Measurements from ENCODE around the gene ZFYVE27.
A peak's percentile ranks its signal among the peaks of the same experiment; 100 is the strongest.

Gene ZFYVE27

DNA sequence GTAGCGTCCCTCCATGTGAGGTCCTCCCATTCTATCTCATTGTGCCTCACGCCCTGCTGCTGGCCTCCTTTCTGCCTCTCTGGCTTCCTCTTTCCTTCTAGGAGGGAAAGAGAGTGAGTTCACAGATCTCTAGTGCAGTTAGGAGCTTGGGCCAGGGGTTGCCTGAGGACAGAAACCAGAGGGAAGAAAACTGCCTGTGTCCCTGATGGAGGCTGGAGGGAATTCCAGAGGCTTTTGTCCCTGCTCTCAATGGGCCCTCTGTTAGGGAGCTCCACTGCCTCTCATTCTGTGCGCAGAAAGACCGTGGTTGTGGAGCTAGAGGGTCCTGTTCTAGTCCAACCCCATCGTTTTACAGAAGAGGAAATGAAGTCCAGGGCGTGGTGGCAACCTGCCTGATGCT is 18.8 kb upstream of the ZFYVE27 start:
- no peaks in the 10 kb centered on the region for H3K27me3 ChIP-seq (ENCODE audit: control insufficient read depth, insufficient read depth, low read length)
- no peak overlapping the region for H3K9ac ChIP-seq (ENCODE audit: low read depth, low read length)
- H3K4me1 ChIP-seq (ENCODE audit: control insufficient read depth, insufficient read depth, low read length): peaks cover 26% of the 10 kb centered on the region
- peaks cover 21% of the 10 kb centered on the region for H3K36me3 ChIP-seq (ENCODE audit: control insufficient read depth, insufficient read depth, low read length)
- no peak overlapping the region for H3K4me3 ChIP-seq (ENCODE audit: low read depth, low read length)
- H3K27ac ChIP-seq (ENCODE audit: low read depth, low read length): no peak overlapping the region
- no peaks in the 10 kb centered on the region for H3K9me3 ChIP-seq (ENCODE audit: control insufficient read depth, insufficient read depth, low read length)

DNA sequence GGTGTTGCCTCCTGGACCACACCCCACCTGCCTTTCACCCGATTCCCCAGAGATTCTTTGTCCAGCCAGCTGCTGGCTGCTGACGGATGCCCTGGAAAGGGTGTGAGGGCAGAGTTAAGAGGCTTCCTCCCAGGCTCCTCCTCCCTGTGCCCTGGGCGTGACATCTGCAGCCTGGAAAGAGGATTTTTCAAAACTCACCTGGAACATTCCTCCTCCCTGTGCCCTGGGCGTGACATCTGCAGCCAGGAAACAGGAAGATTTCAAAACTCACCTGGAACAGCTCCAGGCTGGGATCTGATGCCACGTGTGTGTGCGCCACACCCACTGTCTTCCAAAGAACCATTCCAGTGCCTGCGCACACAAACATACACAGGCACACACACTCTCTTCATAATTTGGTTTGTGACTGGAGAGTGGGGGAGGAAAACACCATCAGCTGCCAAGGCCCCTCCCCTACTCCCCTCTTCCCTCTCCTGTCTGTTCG is 18.2 kb upstream of the ZFYVE27 start:
- H3K27me3 ChIP-seq (ENCODE audit: control insufficient read depth, insufficient read depth, low read length): no peaks in the 10 kb centered on the region
- H3K9ac ChIP-seq (ENCODE audit: low read depth, low read length): no peak overlapping the region
- H3K4me1 ChIP-seq (ENCODE audit: control insufficient read depth, insufficient read depth, low read length): peaks cover 26% of the 10 kb centered on the region
- no peak overlapping the region for H3K4me3 ChIP-seq (ENCODE audit: low read depth, low read length)
- H3K27ac ChIP-seq (ENCODE audit: low read depth, low read length): peak overlapping the region; percentile 30
- peaks cover 21% of the 10 kb centered on the region for H3K36me3 ChIP-seq (ENCODE audit: control insufficient read depth, insufficient read depth, low read length)
- H3K9me3 ChIP-seq (ENCODE audit: control insufficient read depth, insufficient read depth, low read length): no peaks in the 10 kb centered on the region

DNA sequence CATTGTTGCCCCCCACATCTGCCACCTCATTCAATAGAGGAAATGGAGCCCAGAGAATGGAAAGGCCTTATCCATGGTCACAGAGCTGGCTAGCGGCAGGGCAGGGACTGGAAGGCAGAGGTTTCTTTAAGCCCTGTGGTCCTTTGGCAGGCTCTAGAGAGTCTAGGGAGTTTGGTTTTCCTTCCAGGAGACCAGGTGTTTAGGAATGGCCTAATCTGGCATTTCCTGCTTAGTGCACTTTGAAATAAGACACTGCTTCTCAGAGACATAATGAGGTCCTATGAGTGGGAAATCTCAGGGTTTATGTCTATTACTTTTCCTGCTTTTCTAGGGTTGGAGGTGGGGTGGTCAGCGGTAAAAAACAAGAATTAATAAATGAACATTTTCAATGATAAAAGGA is 17.3 kb upstream of the ZFYVE27 start:
- Histone ChIP-seq H3K36me3 (ENCODE audit: control insufficient read depth, insufficient read depth, low read length) (peaks cover 21% of the 10 kb centered on the region), H3K27ac (ENCODE audit: low read depth, low read length) (peak overlapping the region; percentile 36), H3K4me3 (ENCODE audit: low read depth, low read length) (no peak overlapping the region), H3K27me3 (ENCODE audit: control insufficient read depth, insufficient read depth, low read length) (no peaks in the 10 kb centered on the region), H3K9me3 (ENCODE audit: control insufficient read depth, insufficient read depth, low read length) (no peaks in the 10 kb centered on the region), H3K4me1 (ENCODE audit: control insufficient read depth, insufficient read depth, low read length) (peaks cover 26% of the 10 kb centered on the region), H3K9ac (ENCODE audit: low read depth, low read length) (no peak overlapping the region)

DNA sequence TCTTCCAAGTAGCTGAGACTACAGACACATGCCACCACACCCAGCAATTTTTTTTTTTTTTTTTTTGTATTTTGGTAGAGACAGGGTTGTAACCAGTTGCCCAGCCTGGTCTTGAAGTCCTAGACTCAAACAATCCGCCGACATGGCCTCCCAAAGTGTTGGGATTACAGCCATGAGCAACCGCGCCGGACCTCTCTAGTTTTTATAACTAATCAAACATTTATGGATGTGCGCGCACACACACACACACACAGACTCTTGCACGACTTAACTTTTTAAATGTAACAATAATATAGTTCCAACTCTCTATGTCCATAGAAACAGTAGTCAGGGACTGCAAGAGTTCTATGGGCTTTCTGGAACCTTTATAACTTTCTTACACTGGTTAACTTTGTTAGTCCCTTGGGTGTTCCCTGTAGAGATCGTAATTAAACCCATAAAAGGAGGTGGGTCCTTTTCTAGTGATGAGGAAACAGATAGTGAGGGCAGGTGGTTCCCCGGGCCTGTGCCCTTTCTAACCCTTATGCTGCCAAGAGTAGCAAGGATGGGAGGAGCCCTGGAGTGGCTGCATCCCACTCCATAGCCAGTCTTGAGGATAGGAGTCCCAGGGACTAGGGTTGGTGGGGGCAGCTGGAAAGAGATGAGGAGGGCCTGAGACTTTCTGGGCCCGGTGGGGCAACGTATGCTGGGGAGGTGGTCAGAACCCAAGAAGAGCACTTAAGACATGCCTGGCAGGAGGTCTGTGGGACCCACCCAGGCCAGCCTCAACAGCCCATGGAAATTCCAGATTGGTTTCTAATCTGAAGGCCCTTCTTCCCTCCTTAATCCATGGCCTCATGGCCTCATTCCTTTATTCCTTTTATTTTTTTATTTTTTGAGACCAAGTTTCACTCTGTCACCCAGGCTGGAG is 14.8 kb upstream of the ZFYVE27 start:
- H3K9me3 ChIP-seq (ENCODE audit: control insufficient read depth, insufficient read depth, low read length): no peaks in the 10 kb centered on the region
- H3K27me3 ChIP-seq (ENCODE audit: control insufficient read depth, insufficient read depth, low read length): no peaks in the 10 kb centered on the region
- H3K36me3 ChIP-seq (ENCODE audit: control insufficient read depth, insufficient read depth, low read length): peaks cover 13% of the 10 kb centered on the region
- no peak overlapping the region for H3K9ac ChIP-seq (ENCODE audit: low read depth, low read length)
- peaks cover 16% of the 10 kb centered on the region for H3K4me1 ChIP-seq (ENCODE audit: control insufficient read depth, insufficient read depth, low read length)
- no peak overlapping the region for H3K27ac ChIP-seq (ENCODE audit: low read depth, low read length)
- H3K4me3 ChIP-seq (ENCODE audit: low read depth, low read length): no peak overlapping the region

DNA sequence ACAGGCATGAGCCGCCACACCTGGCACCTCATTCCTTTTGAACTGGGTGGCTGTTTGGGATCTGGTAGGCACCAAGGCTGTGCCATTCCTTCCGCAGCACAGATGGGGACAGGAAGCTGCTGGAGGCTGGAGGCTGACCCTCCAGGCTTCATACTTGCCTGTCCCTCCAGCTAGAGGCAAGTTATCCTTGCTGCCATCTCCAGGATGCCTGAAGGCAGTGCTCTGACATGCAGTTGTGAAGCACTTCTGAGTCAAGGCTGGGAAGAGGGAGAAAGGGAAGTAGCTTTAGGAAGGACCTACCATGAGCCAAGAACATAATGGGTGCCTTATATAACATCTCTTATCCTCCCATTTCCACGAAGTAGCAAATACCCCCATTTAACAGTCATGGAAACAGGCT is 13.9 kb upstream of the ZFYVE27 start:
- H3K4me3 ChIP-seq (ENCODE audit: low read depth, low read length): no peak overlapping the region
- H3K9me3 ChIP-seq (ENCODE audit: control insufficient read depth, insufficient read depth, low read length): no peaks in the 10 kb centered on the region
- peaks cover 5% of the 10 kb centered on the region; the same call in 1 of the 2 replicates for H3K36me3 ChIP-seq (ENCODE audit: control insufficient read depth, insufficient read depth, low read length)
- H3K27ac ChIP-seq (ENCODE audit: low read depth, low read length): no peak overlapping the region
- no peaks in the 10 kb centered on the region for H3K27me3 ChIP-seq (ENCODE audit: control insufficient read depth, insufficient read depth, low read length)
- peaks cover 16% of the 10 kb centered on the region for H3K4me1 ChIP-seq (ENCODE audit: control insufficient read depth, insufficient read depth, low read length)
- H3K9ac ChIP-seq (ENCODE audit: low read depth, low read length): no peak overlapping the region

DNA sequence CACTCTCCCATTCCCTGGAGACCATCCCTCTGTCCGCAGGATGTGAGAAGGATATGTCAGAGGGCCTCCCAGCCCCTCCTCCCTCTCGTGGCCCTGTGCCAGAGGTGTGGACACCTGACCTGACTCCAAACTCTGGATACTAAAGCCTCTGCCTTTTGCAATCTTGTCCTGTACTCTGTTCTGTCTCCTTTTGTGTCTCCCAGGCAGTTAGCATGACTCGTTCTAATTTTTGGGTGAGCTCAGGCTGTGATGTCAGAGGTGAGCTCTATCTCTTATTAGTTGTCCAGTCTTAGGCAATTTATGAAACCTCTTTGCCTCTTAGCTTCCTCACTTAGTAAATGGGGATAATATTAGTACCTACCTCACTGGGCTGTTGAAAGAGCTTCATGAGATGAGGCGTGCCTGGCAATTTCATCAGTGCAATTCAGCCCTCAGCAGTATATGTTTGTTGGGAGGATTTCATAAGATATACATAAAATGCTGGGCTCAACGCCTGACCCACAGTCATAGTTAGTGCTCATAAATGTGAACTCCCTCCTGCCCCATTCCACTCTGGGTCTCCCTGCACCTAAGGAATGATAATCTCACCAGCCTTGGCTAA is 12.5 kb upstream of the ZFYVE27 start:
- no peaks in the 10 kb centered on the region for H3K9me3 ChIP-seq (ENCODE audit: control insufficient read depth, insufficient read depth, low read length)
- no peaks in the 10 kb centered on the region for H3K27me3 ChIP-seq (ENCODE audit: control insufficient read depth, insufficient read depth, low read length)
- no peak overlapping the region for H3K27ac ChIP-seq (ENCODE audit: low read depth, low read length)
- no peaks in the 10 kb centered on the region for H3K36me3 ChIP-seq (ENCODE audit: control insufficient read depth, insufficient read depth, low read length)
- peaks cover 7% of the 10 kb centered on the region for H3K4me1 ChIP-seq (ENCODE audit: control insufficient read depth, insufficient read depth, low read length)
- H3K4me3 ChIP-seq (ENCODE audit: low read depth, low read length): no peak overlapping the region
- no peak overlapping the region for H3K9ac ChIP-seq (ENCODE audit: low read depth, low read length)

DNA sequence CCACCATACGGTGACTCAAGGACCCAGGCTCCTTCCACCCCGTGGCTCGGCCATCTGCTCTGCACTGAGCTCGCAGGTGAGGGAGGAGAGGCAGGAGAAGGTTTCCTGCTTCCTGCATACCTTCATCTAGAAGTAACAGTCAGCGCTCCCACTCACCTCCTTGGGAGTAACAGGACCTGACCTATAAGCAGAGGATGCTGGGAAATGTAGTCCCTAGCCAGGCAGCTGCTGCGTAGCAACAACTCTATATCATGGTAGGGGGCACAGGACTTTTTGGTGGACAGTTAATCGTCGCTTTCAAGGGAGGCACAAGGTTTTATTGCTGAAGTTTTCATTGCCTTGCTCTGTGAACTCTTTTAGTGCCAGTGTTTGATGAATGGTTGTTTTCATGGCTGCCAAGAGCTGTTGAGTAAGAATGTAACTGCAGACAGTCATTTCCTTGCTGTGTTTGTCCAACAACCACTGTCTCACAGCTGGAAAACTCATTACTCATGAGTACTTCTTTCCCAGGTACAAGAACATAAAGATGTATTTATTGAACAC is 10.2 kb upstream of the ZFYVE27 start:
- Histone ChIP-seq H3K9ac (ENCODE audit: low read depth, low read length) (no peak overlapping the region), H3K9me3 (ENCODE audit: control insufficient read depth, insufficient read depth, low read length) (no peaks in the 10 kb centered on the region), H3K4me3 (ENCODE audit: low read depth, low read length) (peak overlapping the region; percentile 37; the same call in 1 of the 2 replicates), H3K27me3 (ENCODE audit: control insufficient read depth, insufficient read depth, low read length) (no peaks in the 10 kb centered on the region), H3K4me1 (ENCODE audit: control insufficient read depth, insufficient read depth, low read length) (peaks cover 3% of the 10 kb centered on the region; the same call in 1 of the 2 replicates), H3K36me3 (ENCODE audit: control insufficient read depth, insufficient read depth, low read length) (no peaks in the 10 kb centered on the region), H3K27ac (ENCODE audit: low read depth, low read length) (no peak overlapping the region)

DNA sequence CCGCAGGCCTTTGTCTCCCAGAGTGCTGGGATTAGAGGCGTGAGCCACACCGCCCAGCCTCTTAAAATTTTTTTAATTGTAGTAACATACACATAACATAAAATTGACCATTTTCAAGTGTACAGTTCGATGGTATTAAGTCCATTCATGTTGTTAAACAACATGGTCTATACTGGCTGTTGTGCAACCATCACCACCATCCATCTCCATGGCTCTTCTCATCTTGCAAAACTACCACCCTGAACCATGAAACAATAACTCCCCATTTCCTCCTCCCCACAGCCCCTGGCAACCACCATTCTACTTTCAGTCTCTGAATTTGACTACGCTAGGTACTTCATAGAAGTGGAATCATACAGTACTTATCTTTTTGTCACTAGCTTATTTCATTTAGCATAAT is 7.9 kb upstream of the ZFYVE27 start:
- no peaks in the 10 kb centered on the region for H3K27me3 ChIP-seq (ENCODE audit: control insufficient read depth, insufficient read depth, low read length)
- H3K4me1 ChIP-seq (ENCODE audit: control insufficient read depth, insufficient read depth, low read length): peaks cover 3% of the 10 kb centered on the region; the same call in 1 of the 2 replicates
- H3K4me3 ChIP-seq (ENCODE audit: low read depth, low read length): no peak overlapping the region
- H3K36me3 ChIP-seq (ENCODE audit: control insufficient read depth, insufficient read depth, low read length): no peaks in the 10 kb centered on the region
- H3K9ac ChIP-seq (ENCODE audit: low read depth, low read length): no peak overlapping the region
- H3K9me3 ChIP-seq (ENCODE audit: control insufficient read depth, insufficient read depth, low read length): no peaks in the 10 kb centered on the region
- H3K27ac ChIP-seq (ENCODE audit: low read depth, low read length): no peak overlapping the region

DNA sequence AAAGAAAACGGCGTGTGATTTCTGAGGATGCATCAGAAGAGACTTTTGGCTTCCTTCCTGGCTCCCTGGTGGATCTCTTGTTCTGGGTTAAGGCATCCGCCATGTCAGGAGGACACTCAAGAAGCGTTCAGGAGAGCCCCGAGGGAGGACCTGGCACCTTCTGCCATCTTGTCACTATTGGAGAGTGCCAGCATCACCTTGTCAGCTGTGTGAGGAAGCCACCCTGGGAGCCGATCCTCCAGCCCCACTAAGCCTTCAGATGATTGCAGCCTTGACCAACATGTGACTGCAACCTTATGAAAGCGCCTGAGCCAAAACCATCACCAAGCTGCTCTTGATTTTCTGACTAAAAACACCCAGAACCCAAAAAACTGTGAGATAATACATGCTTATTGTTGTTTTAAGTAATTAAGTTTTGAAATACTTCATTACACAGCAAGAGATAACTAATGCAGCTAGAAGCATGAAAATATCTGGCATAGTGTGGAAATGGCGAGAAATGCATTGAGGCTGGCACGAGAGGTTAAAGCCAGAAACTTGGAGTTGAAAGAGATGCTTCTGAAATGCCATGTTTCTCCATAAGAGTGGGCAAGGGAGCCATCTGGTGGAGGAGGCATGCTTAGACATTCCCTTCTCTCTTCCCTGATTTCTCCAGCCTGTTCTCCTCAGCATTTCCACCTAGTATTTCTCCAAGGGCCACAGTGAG is 5.4 kb upstream of the ZFYVE27 start:
- Histone ChIP-seq H3K27ac (ENCODE audit: low read depth, low read length) (no peak overlapping the region), H3K9me3 (ENCODE audit: control insufficient read depth, insufficient read depth, low read length) (peaks cover 5% of the 10 kb centered on the region), H3K36me3 (ENCODE audit: control insufficient read depth, insufficient read depth, low read length) (no peaks in the 10 kb centered on the region), H3K27me3 (ENCODE audit: control insufficient read depth, insufficient read depth, low read length) (peaks cover 18% of the 10 kb centered on the region), H3K9ac (ENCODE audit: low read depth, low read length) (no peak overlapping the region), H3K4me3 (ENCODE audit: low read depth, low read length) (no peak overlapping the region), H3K4me1 (ENCODE audit: control insufficient read depth, insufficient read depth, low read length) (peaks cover under 1% of the 10 kb centered on the region; the same call in 1 of the 2 replicates)

DNA sequence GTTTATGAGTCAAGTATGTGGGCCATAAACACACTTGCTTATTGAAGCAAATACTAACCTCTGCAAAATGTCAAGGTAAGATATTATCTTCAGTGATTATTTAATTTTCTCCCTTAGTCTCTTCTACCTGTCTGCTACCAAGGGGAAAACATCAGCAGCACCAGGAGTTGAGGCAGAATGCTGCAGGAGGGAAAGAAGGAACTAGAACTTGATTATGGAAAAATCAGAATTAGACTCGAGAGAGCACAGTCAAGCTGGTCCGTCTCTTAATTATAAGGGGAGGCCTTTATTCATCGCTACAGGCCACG is 4.9 kb upstream of the ZFYVE27 start:
- Histone ChIP-seq H3K4me3 (ENCODE audit: low read depth, low read length) (no peak overlapping the region), H3K4me1 (ENCODE audit: control insufficient read depth, insufficient read depth, low read length) (no peaks in the 10 kb centered on the region), H3K9me3 (ENCODE audit: control insufficient read depth, insufficient read depth, low read length) (peaks cover 7% of the 10 kb centered on the region), H3K9ac (ENCODE audit: low read depth, low read length) (no peak overlapping the region), H3K36me3 (ENCODE audit: control insufficient read depth, insufficient read depth, low read length) (no peaks in the 10 kb centered on the region), H3K27ac (ENCODE audit: low read depth, low read length) (no peak overlapping the region), H3K27me3 (ENCODE audit: control insufficient read depth, insufficient read depth, low read length) (peaks cover 20% of the 10 kb centered on the region)
